CD4-positive, alpha-beta T cell treated with Interleukin-2 at 100 ng/mL for 4 hours (primary cell): ENCODE measurements around the gene TCF19.
A peak's percentile ranks its signal among the peaks of the same experiment; 100 is the strongest.

Experiments used
- DNase-seq: peaks from one replicate; pipeline ENCODE4 v3.0.0-alpha.2; 2020; ENCODE audit warnings: low spot score

TCF19 gene

GRCh38 chr6:31128093-31128676, 30.2 kb upstream of the TCF19 start:
- peak; percentile 77 for DNase-seq

GRCh38 chr6:31129130-31129529, 29.3 kb upstream of the TCF19 start:
- DNase-seq = no peak

DNA sequence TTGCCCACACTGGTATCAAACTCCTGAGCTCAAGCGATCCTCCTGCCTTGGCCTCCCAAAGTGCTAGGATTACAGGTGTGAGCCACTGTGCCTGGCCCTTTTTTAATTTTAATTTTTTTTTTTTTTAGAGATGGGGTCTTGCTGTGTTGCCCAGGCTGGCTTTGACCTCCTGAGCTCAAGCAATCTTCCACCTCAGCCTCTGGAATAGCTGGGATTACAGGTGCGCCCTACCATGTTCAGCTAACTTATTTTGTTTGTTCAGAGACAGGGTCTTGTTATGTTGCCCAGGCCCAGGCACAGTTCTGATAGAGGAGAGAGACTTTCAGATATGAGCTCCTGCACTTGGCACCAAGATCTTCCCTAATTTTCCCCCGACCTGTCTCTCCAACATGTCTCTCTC, 27.6 kb upstream of the TCF19 start:
- DNase-seq = no peak

GRCh38 chr6:31131595-31131994, 26.8 kb upstream of the TCF19 start:
- DNase-seq = no peak

GRCh38 chr6:31132806-31133205, 25.6 kb upstream of the TCF19 start:
- DNase-seq = no peak

DNA sequence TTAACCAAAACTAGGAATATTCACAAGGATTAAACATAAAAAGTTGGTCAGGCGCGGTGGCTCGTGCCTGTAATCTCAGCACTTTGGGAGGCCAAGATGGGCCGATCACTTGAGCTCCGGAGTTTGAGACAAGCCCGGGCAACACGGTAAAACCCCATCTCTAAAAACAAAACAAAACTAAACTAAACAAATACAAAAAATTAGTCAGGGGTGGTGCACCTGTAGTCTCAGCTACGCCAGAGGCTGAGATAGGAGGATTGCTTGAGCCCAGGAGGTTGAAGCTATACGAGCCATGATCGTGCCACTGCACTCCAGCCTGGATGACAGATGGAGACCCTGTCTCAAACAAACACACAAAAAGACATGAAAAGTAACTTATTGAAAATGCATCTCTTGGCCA, 22.7 kb upstream of the TCF19 start:
- no peak for DNase-seq

GRCh38 chr6:31138982-31139381, 19.4 kb upstream of the TCF19 start, which contains the start of gene PSORS1C2:
Gene PSORS1C2, minus strand, starts transcription at chr6:31139066. Its CDS starts 40 bp downstream, at chr6:31139026.
- no peak for DNase-seq

DNA sequence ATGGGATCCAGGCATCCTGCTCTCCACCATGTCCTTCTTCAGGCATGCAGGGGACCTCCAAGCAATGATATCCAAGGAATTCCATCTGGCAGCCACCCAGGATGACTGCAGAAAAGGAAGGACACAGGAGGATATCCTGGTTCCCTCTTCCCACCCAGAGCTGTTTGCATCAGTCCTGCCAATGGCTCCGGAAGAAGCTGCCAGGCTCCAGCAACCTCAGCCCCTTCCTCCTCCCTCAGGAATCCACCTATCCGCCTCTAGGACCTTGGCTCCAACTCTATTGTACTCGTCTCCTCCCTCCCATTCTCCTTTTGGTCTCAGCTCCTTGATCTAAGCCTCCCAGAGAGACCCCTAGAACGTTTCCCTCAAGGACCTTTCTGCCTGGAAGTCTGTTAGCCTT, 18.8 kb upstream of the TCF19 start:
- DNase-seq = no peak

DNA sequence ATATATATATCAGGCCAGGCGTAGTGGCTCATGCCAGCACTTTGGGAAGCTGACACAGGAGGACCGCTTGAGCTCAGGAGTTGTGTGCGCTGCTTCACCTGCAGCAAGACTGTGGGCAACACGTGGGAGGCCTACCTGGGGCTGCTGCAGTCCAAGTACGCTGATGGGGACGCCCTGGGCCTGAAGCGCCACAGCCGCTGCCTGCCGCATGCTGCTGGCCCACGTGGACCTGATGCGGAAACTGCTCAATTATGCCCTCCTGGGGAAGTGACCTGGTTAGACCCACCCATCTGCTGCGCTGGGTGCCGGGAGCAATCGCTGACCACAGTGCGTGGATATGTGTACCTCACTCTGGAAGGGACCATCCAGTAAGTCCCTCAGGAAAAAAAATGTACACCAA, 17.7 kb upstream of the TCF19 start:
- DNase-seq = no peak

GRCh38 chr6:31142361-31142761, 16.0 kb upstream of the TCF19 start:
- DNase-seq = no peak

DNA sequence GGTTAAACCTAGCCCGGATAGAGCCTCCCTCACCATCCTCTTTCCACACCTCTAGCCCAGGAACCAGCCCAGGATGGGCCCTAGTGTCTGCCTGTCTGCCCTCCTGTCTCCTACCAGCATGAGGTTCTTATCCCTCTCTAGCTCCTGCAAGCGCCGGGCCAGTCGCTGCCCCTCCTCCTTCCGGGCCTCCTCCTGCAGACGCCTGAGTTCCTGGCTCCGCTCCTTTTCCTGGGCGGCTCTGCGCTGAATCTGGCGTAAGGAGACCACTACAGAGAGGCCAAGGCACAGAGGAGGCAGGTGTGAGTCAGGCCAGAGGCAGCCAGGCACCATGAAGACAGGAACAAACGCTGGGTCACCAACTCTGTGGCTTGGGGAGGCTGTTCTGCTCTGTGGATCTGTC, 15.2 kb upstream of the TCF19 start:
- DNase-seq = no peak

GRCh38 chr6:31144296-31144969, 14.0 kb upstream of the TCF19 start:
- DNase-seq = no peak

DNA sequence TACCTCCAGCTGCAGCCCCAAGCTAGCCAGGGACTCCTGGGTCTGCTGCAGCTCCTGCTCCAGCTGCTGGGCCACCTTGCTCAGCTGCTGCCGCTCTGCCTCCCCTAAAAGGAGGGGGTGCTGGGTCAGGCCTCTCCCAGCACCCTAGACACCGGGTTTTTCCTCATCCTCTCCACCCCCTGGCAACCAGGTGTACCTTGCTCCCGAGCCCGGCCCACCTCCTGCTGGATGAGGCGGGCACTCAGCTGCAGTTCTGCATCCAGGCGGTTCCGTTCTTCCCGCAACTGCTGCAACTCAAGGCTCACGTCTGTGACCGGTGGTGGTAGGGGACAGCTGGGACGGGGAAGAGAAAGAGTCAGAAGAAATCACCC, 13.4 kb upstream of the TCF19 start:
- no peak for DNase-seq

GRCh38 chr6:31145386-31145785, 13.0 kb upstream of the TCF19 start:
- DNase-seq = no peak

- no peak for DNase-seq
These were observed 8.5 kb upstream of the TCF19 start for GRCh38 chr6:31149827-31150447.

- DNase-seq = no peak
These were observed 5.6 kb upstream of the TCF19 start for GRCh38 chr6:31152781-31153180.

DNA sequence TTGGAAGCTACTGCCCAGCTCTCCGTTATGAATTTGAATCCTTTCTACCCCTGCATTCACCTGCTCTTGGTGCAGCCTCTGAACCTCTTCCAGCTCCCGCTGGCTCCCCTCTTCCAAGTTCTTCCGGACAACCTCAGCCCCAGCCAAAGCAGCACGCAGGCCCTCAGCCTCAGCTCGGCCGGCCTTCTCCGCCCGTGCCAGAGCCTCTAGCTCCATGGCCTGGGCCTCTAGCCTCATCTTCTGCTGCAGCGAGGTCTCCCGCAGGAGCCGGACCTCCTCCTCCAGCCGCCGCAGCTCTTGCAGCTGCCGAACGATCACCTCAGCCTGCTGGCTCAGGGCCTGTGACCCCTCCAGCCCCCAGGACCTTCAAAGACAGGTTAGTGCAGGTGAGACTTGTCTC, 4.0 kb upstream of the TCF19 start:
- no peak for DNase-seq

- DNase-seq = no peak
These were observed 1.7 kb upstream of the TCF19 start for GRCh38 chr6:31156641-31157040.

GRCh38 chr6:31157513-31158139, 763 bp upstream of the TCF19 start, which contains the start of gene CCHCR1:
Gene CCHCR1, minus strand, starts transcription at chr6:31157802. Its CDS starts 202 bp downstream, at chr6:31157600.
- no peak for DNase-seq

- DNase-seq = peak; percentile 16
These were observed 770 bp downstream of the TCF19 start for GRCh38 chr6:31158863-31159855.

DNA sequence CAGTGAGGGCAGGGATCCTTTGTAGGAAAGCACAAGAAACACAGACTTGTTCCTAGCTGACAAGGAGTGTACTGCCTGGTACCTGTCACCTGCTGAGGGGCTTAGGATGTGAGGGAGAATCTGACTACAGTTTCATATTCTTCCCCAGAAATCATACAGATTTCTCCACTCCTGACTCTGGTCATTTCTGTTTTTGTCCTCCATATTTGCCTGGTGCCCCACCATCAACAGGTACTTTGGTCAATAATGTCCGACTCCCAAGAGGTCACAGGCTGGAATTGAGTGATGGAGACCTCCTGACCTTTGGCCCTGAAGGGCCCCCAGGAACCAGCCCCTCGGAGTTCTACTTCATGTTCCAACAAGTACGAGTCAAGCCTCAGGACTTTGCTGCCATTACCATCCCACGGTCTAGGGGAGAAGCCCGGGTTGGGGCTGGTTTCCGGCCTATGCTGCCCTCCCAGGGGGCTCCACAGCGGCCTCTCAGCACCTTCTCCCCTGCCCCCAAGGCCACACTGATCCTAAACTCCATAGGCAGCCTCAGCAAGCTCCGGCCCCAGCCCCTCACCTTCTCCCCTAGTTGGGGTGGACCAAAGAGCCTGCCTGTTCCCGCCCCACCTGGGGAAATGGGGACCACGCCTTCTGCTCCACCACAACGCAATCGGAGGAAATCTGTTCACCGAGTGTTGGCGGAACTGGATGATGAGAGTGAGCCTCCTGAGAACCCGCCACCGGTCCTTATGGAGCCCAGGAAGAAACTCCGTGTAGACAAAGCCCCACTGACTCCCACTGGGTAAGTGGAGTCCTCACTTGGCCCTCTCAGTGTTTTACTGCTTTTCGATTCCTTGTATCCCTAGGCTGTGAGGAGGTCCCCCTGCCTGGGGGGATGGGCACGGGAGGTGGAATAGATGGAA, 3.1 kb downstream of the TCF19 start:
- DNase-seq = no peak
